ENCODE results near the gene GBF1.
A peak's percentile ranks its signal among the peaks of the same experiment; 100 is the strongest.
"Not testable (repeated sequence)": the region's sequence is repeated elsewhere in the genome, so short reads cannot be mapped to it uniquely, and the experiment has no call there.

Gene GBF1

DNA sequence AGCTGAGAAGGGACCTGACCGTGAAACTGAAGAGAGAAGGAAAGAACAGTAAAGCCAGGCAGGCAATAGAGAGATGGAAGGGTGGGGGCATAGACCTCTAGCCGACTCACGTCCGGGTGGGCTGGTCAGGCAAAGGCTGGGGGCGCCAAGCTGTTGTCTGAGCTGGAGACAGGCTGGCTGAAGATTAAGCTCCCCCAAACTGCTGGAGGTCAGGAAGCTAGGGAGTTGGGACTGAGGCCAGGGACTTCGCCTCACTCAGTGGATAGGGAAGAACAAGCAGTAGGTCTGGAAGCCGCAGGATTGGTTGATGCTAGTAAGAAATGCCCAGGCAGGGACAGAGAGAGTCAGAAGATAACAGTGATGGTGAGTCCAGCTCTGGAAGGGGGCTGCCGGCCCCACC is 9.3 kb upstream of the GBF1 start:
- H3K27me3 ChIP-seq (ENCODE audit: control insufficient read depth, insufficient read depth, low read length): peaks cover 49% of the 10 kb centered on the region
- H3K4me1 ChIP-seq (ENCODE audit: control insufficient read depth, insufficient read depth, low read length): peaks cover 14% of the 10 kb centered on the region
- H3K36me3 ChIP-seq (ENCODE audit: control insufficient read depth, insufficient read depth, low read length): no peaks in the 10 kb centered on the region
- no peaks in the 10 kb centered on the region for H3K9me3 ChIP-seq (ENCODE audit: control insufficient read depth, low read length)
- no peak overlapping the region for H3K9ac ChIP-seq (ENCODE audit: low read length)
- no peak overlapping the region for H3K4me3 ChIP-seq (ENCODE audit: low read length)

DNA sequence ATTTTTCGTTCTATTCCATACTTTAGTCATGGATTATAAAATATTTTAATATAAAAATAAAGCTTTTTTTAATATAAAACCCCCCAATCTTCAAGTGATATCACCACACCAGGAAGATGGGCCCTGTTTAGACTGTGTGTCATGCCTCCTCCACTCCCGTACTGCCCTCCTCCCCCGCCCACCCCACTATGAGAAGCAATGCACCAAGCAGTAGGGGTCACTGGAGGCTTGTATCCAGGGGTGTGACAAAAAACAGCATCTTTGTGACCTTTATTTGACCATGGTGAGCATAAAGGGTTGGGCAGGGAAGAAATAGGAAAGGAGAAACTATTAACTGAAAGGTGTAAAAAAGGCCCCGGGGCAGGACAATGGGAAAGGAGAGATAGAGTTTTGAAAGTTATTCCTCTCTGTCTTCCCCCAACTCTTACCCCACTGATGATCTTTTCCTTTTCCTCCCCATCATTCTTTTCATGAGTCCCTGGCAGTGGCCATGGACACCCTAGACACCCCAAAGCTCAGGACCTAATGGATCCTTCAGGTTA is 7.5 kb upstream of the GBF1 start:
- Histone ChIP-seq H3K9ac (ENCODE audit: low read length) (no peak overlapping the region), H3K36me3 (ENCODE audit: control insufficient read depth, insufficient read depth, low read length) (no peaks in the 10 kb centered on the region), H3K9me3 (ENCODE audit: control insufficient read depth, low read length) (no peaks in the 10 kb centered on the region), H3K4me1 (ENCODE audit: control insufficient read depth, insufficient read depth, low read length) (peaks cover 12% of the 10 kb centered on the region), H3K27me3 (ENCODE audit: control insufficient read depth, insufficient read depth, low read length) (peaks cover 48% of the 10 kb centered on the region), H3K4me3 (ENCODE audit: low read length) (no peak overlapping the region)

DNA sequence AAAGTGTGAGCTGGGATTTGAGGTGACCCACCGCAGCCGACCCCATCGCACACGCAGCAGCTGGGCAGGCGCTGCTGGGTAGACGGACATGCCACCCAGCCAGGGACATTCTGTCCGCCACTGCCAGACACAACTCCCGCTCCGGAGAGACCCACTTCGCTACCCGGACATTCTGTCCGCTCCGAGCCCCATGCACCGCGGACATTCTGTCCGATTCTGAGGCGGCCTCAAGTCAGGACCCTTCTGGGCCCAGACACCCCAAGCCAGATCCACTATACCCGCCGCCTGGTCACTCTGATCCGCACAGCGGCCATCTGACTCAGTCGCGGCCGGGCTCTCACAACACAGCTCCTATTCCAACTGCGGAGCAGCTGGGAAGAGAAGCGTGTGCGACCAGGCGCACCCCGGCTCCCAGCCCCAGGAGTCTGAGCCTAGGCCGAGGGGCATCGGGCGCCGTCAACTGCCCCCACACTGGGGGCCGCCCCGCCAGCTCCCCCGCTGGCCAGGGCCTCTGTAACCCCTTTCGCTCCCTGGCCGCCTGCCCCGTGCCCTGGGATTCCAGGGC is 4.8 kb upstream of the GBF1 start:
- Histone ChIP-seq H3K36me3 (ENCODE audit: control insufficient read depth, insufficient read depth, low read length) (no peaks in the 10 kb centered on the region), H3K4me1 (ENCODE audit: control insufficient read depth, insufficient read depth, low read length) (peaks cover 8% of the 10 kb centered on the region), H3K9ac (ENCODE audit: low read length) (no peak overlapping the region), H3K4me3 (ENCODE audit: low read length) (no peak overlapping the region), H3K9me3 (ENCODE audit: control insufficient read depth, low read length) (no peaks in the 10 kb centered on the region), H3K27me3 (ENCODE audit: control insufficient read depth, insufficient read depth, low read length) (peaks cover 35% of the 10 kb centered on the region)

DNA sequence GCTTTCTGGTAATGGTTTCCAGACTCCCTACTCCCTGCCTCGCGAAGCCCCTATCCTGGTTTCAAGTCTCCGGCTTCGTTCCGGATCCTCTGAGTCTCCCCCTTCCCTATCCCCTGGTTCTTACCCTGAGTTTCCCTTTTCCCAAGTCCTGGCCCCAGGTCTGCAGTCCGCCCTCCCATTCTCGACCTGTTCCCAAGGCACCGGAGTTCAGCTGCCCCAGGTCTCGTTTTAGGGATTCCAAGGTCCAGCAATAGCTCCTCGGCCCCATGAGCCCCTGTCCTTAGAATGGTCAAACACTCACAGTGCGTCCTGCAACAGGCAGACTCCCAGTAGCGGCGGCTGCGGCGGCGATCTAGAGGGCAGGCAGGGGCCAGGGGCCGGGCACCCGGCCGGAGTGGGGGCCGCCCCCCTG is 4.3 kb upstream of the GBF1 start:
- Histone ChIP-seq H3K9me3 (ENCODE audit: control insufficient read depth, low read length) (no peaks in the 10 kb centered on the region), H3K4me1 (ENCODE audit: control insufficient read depth, insufficient read depth, low read length) (peaks cover 8% of the 10 kb centered on the region), H3K36me3 (ENCODE audit: control insufficient read depth, insufficient read depth, low read length) (no peaks in the 10 kb centered on the region), H3K27me3 (ENCODE audit: control insufficient read depth, insufficient read depth, low read length) (peaks cover 35% of the 10 kb centered on the region), H3K4me3 (ENCODE audit: low read length) (no peak overlapping the region), H3K9ac (ENCODE audit: low read length) (no peak overlapping the region)

DNA sequence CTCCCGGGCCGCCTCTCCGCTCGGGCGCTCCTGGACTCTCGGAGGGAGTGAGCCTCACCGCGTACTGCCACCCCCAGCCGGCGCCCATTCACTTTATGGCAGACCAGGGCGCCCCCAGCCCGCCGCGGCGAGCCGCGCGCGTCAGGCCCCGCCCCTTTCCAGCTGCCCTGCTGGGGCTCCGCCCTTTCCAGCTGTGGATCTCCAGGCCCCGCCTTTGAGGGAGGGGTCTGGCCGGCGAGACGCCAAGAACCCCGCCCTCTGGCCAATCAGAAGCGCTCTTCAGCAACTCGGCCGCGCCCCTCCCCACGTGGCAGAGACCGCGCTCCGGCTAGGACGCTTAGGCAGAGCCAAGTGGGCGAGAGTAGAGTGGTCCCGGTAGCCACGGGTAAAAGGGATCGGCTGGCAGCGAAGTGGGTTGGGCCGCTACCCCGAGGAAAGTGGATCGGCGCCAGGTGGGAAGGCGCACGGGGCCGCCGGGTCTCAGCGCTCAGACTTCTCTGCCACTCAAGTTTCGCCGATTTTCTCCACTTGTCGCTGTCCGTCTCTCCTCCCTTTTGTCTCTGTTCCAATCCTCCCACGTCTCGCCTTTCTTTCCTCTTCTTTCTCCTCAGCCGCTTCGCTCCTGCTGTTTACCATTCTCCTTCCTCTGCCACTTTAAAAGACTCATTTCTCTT is 3.8 kb upstream of the GBF1 start, which contains the start of gene PITX3:
Gene PITX3, minus strand, starts transcription at position 69 of the 674 bp plus-strand sequence. CDS start 9,432 bp downstream, outside the sequence.
- Histone ChIP-seq H3K4me3 (ENCODE audit: low read length) (peak within 1 kb of the TSS; percentile 50), H3K36me3 (ENCODE audit: control insufficient read depth, insufficient read depth, low read length) (no peaks in the 10 kb centered on the region), H3K9ac (ENCODE audit: low read length) (no peak within 1 kb of the TSS), H3K27me3 (ENCODE audit: control insufficient read depth, insufficient read depth, low read length) (peaks cover 35% of the 10 kb centered on the region), H3K4me1 (ENCODE audit: control insufficient read depth, insufficient read depth, low read length) (peaks cover 11% of the 10 kb centered on the region), H3K9me3 (ENCODE audit: control insufficient read depth, low read length) (no peaks in the 10 kb centered on the region)

DNA sequence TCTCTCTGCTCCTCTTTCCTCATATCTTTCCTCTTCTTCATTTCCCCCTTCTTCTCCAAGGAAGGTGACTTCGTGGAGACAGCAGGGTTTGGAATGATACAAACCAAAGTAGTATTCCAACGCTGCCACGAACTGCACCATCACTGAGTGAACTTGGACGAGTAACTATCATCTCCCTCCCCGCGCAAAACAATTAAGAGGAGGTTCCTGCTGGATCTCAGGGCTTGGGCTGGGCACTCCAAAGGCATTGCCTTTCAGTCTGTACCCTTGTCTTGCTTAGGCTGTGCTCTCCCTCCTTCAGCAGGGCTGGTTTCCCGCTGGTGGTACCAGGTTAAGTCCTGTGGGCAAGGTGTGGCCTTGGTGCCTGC is 3.2 kb upstream of the GBF1 start:
- H3K36me3 ChIP-seq (ENCODE audit: control insufficient read depth, insufficient read depth, low read length): no peaks in the 10 kb centered on the region
- peaks cover 16% of the 10 kb centered on the region for H3K4me1 ChIP-seq (ENCODE audit: control insufficient read depth, insufficient read depth, low read length)
- H3K9me3 ChIP-seq (ENCODE audit: control insufficient read depth, low read length): no peaks in the 10 kb centered on the region
- H3K9ac ChIP-seq (ENCODE audit: low read length): no peak overlapping the region
- H3K4me3 ChIP-seq (ENCODE audit: low read length): peak overlapping the region; percentile 50
- peaks cover 32% of the 10 kb centered on the region for H3K27me3 ChIP-seq (ENCODE audit: control insufficient read depth, insufficient read depth, low read length)

DNA sequence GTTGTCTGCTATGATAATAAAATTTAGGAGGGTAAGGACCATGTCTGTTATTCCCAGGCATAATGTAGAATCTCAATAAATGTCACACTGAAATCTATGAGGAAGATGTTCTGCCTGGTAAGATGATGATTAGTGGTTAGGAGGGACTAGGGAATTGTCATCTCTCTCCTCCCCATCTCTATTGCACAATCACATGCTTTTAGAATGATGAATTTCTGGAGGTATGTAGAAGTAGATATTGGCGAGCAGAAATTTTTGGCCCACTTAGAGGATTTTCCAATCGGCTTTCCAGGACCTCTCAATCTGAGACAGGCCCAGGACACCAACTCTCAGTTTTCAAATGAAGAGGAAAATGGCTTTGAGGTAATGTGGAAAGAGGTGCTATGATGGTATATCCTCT is 2.0 kb upstream of the GBF1 start:
- Histone ChIP-seq H3K4me1 (ENCODE audit: control insufficient read depth, insufficient read depth, low read length) (peaks cover 28% of the 10 kb centered on the region), H3K36me3 (ENCODE audit: control insufficient read depth, insufficient read depth, low read length) (no peaks in the 10 kb centered on the region), H3K4me3 (ENCODE audit: low read length) (no peak overlapping the region), H3K9me3 (ENCODE audit: control insufficient read depth, low read length) (no peaks in the 10 kb centered on the region), H3K27me3 (ENCODE audit: control insufficient read depth, insufficient read depth, low read length) (peaks cover 29% of the 10 kb centered on the region), H3K9ac (ENCODE audit: low read length) (no peak overlapping the region)

DNA sequence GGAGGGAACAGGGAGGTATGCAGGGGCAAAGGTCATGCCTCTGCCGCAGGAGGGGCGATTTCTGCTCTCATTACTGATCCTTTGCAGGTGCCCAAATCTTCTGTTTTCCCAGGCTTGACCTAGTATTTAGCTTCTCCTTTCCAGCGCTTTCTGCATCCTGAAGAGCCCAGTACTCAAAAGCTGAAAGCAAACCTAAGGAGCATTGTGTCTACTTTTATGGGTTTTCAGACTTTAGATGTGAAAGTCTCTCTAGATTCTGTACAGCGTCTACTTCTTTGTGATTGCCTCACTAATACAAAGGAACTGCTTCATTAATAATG is 560 bp downstream of the GBF1 start:
- peak overlapping the region; percentile 81 for H3K4me3 ChIP-seq (ENCODE audit: low read length)
- peak overlapping the region; percentile 80 for H3K9ac ChIP-seq (ENCODE audit: low read length)
- H3K27me3 ChIP-seq (ENCODE audit: control insufficient read depth, insufficient read depth, low read length): peaks cover 12% of the 10 kb centered on the region
- no peaks in the 10 kb centered on the region for H3K36me3 ChIP-seq (ENCODE audit: control insufficient read depth, insufficient read depth, low read length)
- H3K9me3 ChIP-seq (ENCODE audit: control insufficient read depth, low read length): no peaks in the 10 kb centered on the region
- peaks cover 28% of the 10 kb centered on the region for H3K4me1 ChIP-seq (ENCODE audit: control insufficient read depth, insufficient read depth, low read length)

DNA sequence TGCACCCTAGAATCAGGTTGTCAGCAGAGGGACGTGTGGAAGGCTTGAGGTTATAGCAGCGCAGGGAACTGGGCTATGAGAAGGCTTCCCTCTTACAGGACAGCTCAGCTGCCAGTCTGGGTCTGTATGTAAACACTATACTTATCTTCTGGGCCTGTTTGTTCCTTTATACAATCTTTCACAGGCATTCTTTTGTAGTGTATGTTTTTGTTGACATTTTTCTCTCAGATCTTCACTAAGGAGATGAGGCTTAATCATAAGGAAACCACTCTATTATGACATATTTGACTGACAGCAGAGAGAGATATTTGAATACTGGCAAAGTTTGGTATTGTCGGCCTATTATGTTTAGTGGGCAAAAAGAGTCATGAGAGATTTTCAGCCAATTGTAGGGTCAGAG is 929 bp downstream of the GBF1 start:
- Histone ChIP-seq H3K36me3 (ENCODE audit: control insufficient read depth, insufficient read depth, low read length) (no peaks in the 10 kb centered on the region), H3K4me3 (ENCODE audit: low read length) (peak overlapping the region; percentile 81), H3K4me1 (ENCODE audit: control insufficient read depth, insufficient read depth, low read length) (peaks cover 28% of the 10 kb centered on the region), H3K27me3 (ENCODE audit: control insufficient read depth, insufficient read depth, low read length) (peaks cover 8% of the 10 kb centered on the region), H3K9ac (ENCODE audit: low read length) (peak overlapping the region; percentile 80), H3K9me3 (ENCODE audit: control insufficient read depth, low read length) (no peaks in the 10 kb centered on the region)

DNA sequence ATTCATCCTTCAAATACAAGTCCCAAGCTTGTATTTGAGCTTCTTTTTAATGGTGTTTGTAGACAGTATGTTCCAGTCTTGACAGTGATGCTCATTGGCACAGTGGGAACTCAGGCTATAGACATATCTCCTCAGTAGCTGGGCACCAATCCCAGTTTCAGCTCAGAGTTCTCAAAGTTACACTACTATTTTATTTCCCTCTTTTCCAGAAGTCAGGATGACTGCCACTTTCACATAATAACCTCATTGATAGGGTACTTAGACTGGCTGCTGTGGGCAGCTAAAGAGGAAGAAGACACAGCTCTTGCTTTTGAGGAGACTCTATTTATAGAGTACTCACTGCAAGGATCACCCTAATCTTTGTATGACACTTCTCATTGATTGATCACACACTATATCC is 2.4 kb downstream of the GBF1 start:
- H3K9ac ChIP-seq (ENCODE audit: low read length): peak overlapping the region; percentile 30
- H3K4me1 ChIP-seq (ENCODE audit: control insufficient read depth, insufficient read depth, low read length): peaks cover 20% of the 10 kb centered on the region
- no peaks in the 10 kb centered on the region for H3K9me3 ChIP-seq (ENCODE audit: control insufficient read depth, low read length)
- H3K36me3 ChIP-seq (ENCODE audit: control insufficient read depth, insufficient read depth, low read length): no peaks in the 10 kb centered on the region
- no peaks in the 10 kb centered on the region for H3K27me3 ChIP-seq (ENCODE audit: control insufficient read depth, insufficient read depth, low read length)
- no peak overlapping the region for H3K4me3 ChIP-seq (ENCODE audit: low read length)

DNA sequence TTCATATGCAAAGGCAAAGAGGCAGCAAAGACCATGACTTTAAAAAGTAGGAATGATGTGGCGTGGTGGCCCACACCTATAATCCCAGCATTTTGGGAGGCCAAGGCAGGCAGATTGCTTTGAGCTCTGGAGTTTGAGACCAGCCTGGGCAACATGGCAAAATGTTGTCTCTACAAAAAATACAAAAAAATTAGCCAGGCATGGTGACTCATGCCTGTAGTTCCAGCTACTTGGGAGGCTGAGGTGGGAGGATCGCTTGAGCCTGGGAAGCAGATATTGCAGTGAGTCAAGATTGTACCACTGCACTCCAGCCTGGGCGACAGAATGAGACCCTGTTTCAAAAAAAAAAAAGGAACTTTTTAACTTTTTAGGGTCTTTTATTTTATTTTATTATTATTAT is 7.2 kb downstream of the GBF1 start:
- not testable (repeated sequence) for H3K9me3 ChIP-seq (ENCODE audit: control insufficient read depth, low read length); H3K9ac ChIP-seq (ENCODE audit: low read length); H3K36me3 ChIP-seq (ENCODE audit: control insufficient read depth, insufficient read depth, low read length); H3K27me3 ChIP-seq (ENCODE audit: control insufficient read depth, insufficient read depth, low read length); H3K4me1 ChIP-seq (ENCODE audit: control insufficient read depth, insufficient read depth, low read length); H3K4me3 ChIP-seq (ENCODE audit: low read length)

DNA sequence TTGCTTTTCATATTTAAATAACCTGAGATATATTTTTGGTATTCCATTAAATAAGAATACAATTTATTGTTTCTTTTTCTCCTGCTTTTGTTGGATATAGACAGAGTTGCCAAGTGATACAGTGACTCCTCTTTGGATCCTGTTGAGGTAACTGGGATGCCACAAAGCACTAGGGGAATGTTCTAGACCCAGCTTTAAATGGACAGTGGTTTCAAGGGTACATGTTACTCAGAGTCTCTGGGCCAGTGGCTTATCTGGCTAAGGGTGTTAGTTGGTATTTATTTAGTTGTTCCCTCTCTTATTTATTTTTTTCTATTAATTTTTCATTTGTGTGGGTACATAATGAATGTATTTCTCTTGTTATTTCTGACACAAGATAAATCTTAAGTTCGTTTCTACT is 9.1 kb downstream of the GBF1 start:
- H3K9ac ChIP-seq (ENCODE audit: low read length): no peak overlapping the region
- H3K9me3 ChIP-seq (ENCODE audit: control insufficient read depth, low read length): no peaks in the 10 kb centered on the region
- H3K4me1 ChIP-seq (ENCODE audit: control insufficient read depth, insufficient read depth, low read length): no peaks in the 10 kb centered on the region
- no peaks in the 10 kb centered on the region for H3K36me3 ChIP-seq (ENCODE audit: control insufficient read depth, insufficient read depth, low read length)
- no peaks in the 10 kb centered on the region for H3K27me3 ChIP-seq (ENCODE audit: control insufficient read depth, insufficient read depth, low read length)
- no peak overlapping the region for H3K4me3 ChIP-seq (ENCODE audit: low read length)
